ENCODE data around the gene TAX1BP3. TPM values are rescaled to one million over a fixed set of nuclear protein-coding genes. Genes with fewer than 3 reads are reported as not detected.

Gene TAX1BP3
- total and polyA plus RNA-seq, 2 donors (not counting 1 experiment from before 2014, with no cell fraction given) = 121 to 141 TPM

DNA sequence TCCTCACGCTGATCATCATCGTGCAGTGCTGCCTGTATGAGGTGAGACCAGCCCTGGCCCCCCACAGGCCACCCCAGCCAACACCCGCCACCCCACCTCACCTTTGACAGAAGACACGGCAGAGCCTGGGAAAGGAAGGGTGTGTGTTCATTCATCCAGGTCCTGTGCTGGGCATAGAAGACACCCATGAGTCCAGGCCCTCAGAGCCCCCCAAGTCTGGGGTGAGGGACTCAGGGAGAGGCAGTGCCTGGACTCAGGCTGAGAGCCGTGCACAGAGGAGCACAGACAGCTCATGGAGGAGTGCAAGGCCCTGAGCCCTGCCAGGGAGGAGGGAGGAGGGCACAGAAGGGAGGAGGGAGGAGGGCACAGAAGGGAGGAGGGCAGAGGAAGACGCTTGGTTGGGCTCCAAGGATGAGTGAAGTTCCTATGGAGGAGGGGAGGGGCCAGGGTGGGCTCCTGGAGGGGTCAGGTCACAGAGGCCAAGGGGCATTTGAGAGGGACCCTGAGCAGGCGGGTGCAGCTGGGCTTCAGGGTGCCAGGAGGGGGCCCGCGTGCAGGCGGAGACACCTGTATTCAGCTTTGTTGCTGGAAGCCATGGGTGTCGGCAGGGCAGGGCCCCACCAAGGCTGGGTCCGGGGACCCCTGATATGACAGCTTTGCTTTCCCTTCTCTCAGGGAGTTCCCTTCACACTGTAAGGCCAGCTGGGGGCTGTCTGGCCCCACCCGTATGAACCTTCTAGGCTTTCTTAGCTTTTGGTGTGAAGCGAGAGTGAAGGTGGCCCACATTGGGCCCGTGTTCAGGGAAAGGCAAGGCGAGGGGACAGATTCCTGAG lies 11.4 kb downstream of the TAX1BP3 start:
- H3K4me1 ChIP-seq (ENCODE audit: control insufficient read depth, extremely low read depth, insufficient read depth, low read length) = peaks cover 13% of the 10 kb centered on the region
- H3K36me3 ChIP-seq (ENCODE audit: control insufficient read depth, insufficient read depth, low read length) = peaks cover 18% of the 10 kb centered on the region
- no peak overlapping the region for H3K9ac ChIP-seq (ENCODE audit: insufficient read depth, low read length)
- H3K9me3 ChIP-seq (ENCODE audit: control insufficient read depth, insufficient read depth, low read depth, low read length) = no peaks in the 10 kb centered on the region
- no peak for DNase-seq (ENCODE audit: low read depth in 2 of 2)
- no peak overlapping the region for H2AFZ ChIP-seq (ENCODE audit: low read length)
- H4K20me1 ChIP-seq (ENCODE audit: control insufficient read depth, extremely low read depth, insufficient read depth, low read length) = no peaks in the 10 kb centered on the region
- H3K27me3 ChIP-seq (ENCODE audit: control insufficient read depth, insufficient read depth, low read length) = no peaks in the 10 kb centered on the region
- no peak overlapping the region for H3K4me2 ChIP-seq (ENCODE audit: extremely low read depth, insufficient read depth, low read length)
- H3K79me2 ChIP-seq (ENCODE audit: control insufficient read depth, insufficient read depth, low read length) = no peaks in the 10 kb centered on the region
- no peak overlapping the region for H3K27ac ChIP-seq (ENCODE audit: insufficient read depth, low read length)
- no peak for TF ChIP-seq EZH2 (IDR thresholded peaks at IDR 0.05; ENCODE audit: low read length, missing control alignments)
- TF ChIP-seq, protein P1, sequence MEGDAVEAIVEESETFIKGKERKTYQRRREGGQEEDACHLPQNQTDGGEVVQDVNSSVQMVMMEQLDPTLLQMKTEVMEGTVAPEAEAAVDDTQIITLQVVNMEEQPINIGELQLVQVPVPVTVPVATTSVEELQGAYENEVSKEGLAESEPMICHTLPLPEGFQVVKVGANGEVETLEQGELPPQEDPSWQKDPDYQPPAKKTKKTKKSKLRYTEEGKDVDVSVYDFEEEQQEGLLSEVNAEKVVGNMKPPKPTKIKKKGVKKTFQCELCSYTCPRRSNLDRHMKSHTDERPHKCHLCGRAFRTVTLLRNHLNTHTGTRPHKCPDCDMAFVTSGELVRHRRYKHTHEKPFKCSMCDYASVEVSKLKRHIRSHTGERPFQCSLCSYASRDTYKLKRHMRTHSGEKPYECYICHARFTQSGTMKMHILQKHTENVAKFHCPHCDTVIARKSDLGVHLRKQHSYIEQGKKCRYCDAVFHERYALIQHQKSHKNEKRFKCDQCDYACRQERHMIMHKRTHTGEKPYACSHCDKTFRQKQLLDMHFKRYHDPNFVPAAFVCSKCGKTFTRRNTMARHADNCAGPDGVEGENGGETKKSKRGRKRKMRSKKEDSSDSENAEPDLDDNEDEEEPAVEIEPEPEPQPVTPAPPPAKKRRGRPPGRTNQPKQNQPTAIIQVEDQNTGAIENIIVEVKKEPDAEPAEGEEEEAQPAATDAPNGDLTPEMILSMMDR (conservative IDR thresholded peaks at IDR 0.05 in 1 of 2, IDR thresholded peaks at IDR 0.05 in 1 of 2; ENCODE audit: low read depth in 1 of 2, low read length in 2 of 2) = no peak
- H3K4me3 ChIP-seq (replicated peaks in 1 of 4; ENCODE audit: control extremely low read depth in 1 of 4, insufficient read depth in 1 of 4, low read depth in 3 of 4, low read length in 4 of 4) = no peak overlapping the region

DNA sequence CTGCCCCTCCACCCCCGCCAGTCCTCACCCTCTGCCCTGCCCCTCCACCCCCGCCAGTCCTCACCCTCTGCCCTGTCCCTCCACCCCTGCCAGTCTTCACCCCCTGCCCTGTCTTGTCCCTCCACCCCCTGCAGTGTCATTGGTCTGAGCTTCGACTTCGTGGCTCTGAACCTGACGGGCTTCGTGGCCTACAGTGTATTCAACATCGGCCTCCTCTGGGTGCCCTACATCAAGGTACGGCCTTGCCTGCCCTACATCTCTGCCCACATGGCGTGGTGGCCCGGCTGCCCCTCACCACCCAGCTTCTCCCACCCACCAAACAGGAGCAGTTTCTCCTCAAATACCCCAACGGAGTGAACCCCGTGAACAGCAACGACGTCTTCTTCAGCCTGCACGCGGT lies 12.0 kb downstream of the TAX1BP3 start:
- Histone ChIP-seq H3K4me3 (replicated peaks in 1 of 4; ENCODE audit: control extremely low read depth in 1 of 4, insufficient read depth in 1 of 4, low read depth in 3 of 4, low read length in 4 of 4) (no peak overlapping the region), H3K4me1 (ENCODE audit: control insufficient read depth, extremely low read depth, insufficient read depth, low read length) (peaks cover 13% of the 10 kb centered on the region), H3K9me3 (ENCODE audit: control insufficient read depth, insufficient read depth, low read depth, low read length) (no peaks in the 10 kb centered on the region), H2AFZ (ENCODE audit: low read length) (no peak overlapping the region), H3K27ac (ENCODE audit: insufficient read depth, low read length) (no peak overlapping the region), H3K79me2 (ENCODE audit: control insufficient read depth, insufficient read depth, low read length) (no peaks in the 10 kb centered on the region), H3K9ac (ENCODE audit: insufficient read depth, low read length) (no peak overlapping the region), H3K4me2 (ENCODE audit: extremely low read depth, insufficient read depth, low read length) (no peak overlapping the region), H3K36me3 (ENCODE audit: control insufficient read depth, insufficient read depth, low read length) (peaks cover 15% of the 10 kb centered on the region), H4K20me1 (ENCODE audit: control insufficient read depth, extremely low read depth, insufficient read depth, low read length) (no peaks in the 10 kb centered on the region), H3K27me3 (ENCODE audit: control insufficient read depth, insufficient read depth, low read length) (no peaks in the 10 kb centered on the region)
- no peak for DNase-seq (ENCODE audit: low read depth in 2 of 2)
- TF ChIP-seq, protein P1 (conservative IDR thresholded peaks at IDR 0.05 in 1 of 2, IDR thresholded peaks at IDR 0.05 in 1 of 2; ENCODE audit: low read depth in 1 of 2, low read length in 2 of 2) = no peak
- TF ChIP-seq EZH2 (IDR thresholded peaks at IDR 0.05; ENCODE audit: low read length, missing control alignments) = no peak

DNA sequence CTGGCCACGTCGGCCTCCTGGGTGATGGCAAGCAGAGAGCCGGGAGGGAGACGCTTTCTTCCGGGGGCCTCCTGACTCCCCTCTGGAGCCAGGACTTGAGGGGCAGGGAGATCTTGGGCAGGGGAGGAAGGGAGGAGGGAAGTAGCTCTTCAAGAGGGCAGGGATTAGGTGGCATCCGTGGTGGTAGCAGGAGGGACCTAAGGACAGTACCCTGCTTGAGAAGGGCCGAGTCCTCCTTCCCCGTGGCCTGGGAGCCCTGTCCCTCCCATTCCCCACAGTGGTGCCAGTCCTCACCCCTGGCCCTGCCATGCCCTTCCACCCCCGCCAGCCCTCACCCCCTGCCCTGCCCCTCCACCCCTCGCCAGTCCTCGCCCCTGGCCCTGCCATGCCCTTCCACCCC lies 12.6 kb downstream of the TAX1BP3 start:
- no peak for DNase-seq (ENCODE audit: low read depth in 2 of 2)
- TF ChIP-seq, protein P1 (conservative IDR thresholded peaks at IDR 0.05 in 1 of 2, IDR thresholded peaks at IDR 0.05 in 1 of 2; ENCODE audit: low read depth in 1 of 2, low read length in 2 of 2) = no peak
- TF ChIP-seq EZH2 (IDR thresholded peaks at IDR 0.05; ENCODE audit: low read length, missing control alignments) = no peak
- H3K79me2 ChIP-seq (ENCODE audit: control insufficient read depth, insufficient read depth, low read length) = no peaks in the 10 kb centered on the region
- H3K4me3 ChIP-seq (replicated peaks in 1 of 4; ENCODE audit: control extremely low read depth in 1 of 4, insufficient read depth in 1 of 4, low read depth in 3 of 4, low read length in 4 of 4) = no peak overlapping the region
- H3K27me3 ChIP-seq (ENCODE audit: control insufficient read depth, insufficient read depth, low read length) = no peaks in the 10 kb centered on the region
- no peak overlapping the region for H3K9ac ChIP-seq (ENCODE audit: insufficient read depth, low read length)
- no peak overlapping the region for H3K4me2 ChIP-seq (ENCODE audit: extremely low read depth, insufficient read depth, low read length)
- no peaks in the 10 kb centered on the region for H3K9me3 ChIP-seq (ENCODE audit: control insufficient read depth, insufficient read depth, low read depth, low read length)
- peaks cover 13% of the 10 kb centered on the region for H3K4me1 ChIP-seq (ENCODE audit: control insufficient read depth, extremely low read depth, insufficient read depth, low read length)
- H2AFZ ChIP-seq (ENCODE audit: low read length) = no peak overlapping the region
- H3K36me3 ChIP-seq (ENCODE audit: control insufficient read depth, insufficient read depth, low read length) = peaks cover 14% of the 10 kb centered on the region
- H3K27ac ChIP-seq (ENCODE audit: insufficient read depth, low read length) = no peak overlapping the region
- no peaks in the 10 kb centered on the region for H4K20me1 ChIP-seq (ENCODE audit: control insufficient read depth, extremely low read depth, insufficient read depth, low read length)
